NB4 (cell line): Measurements from ENCODE around the gene OR52A5.

Source experiments
- DNase-seq: peaks from one replicate; pipeline ENCODE4 v3.0.0; 2010; ENCODE audit warnings: low read depth
- H3K4me3 ChIP-seq: one replicate; pipeline ENCODE4 v1.5.1; 2011; ENCODE audit warnings: mild to moderate bottlenecking, low read depth, low read length, moderate library complexity
- MYC ChIP-seq: IDR thresholded peaks from 2 replicates; pipeline ENCODE4 v1.6.1; 2011; ENCODE audit warnings: low read depth, low read length
- POLR2A ChIP-seq: IDR thresholded peaks from 2 replicates; pipeline ENCODE4 v1.6.1; 2011; ENCODE audit warnings: mild to moderate bottlenecking; ENCODE audit not compliant: insufficient read length; ENCODE audit errors: extremely low read depth
- TF ChIP-seq, protein P1 (sequence below): IDR thresholded peaks from one replicate; pipeline ENCODE4 v1.5.1; 2012; ENCODE audit warnings: low read depth, low read length
- TF ChIP-seq, protein P2 (sequence below): IDR thresholded peaks from 2 replicates; pipeline ENCODE4 v1.6.1; 2011; ENCODE audit warnings: low read depth, low read length

OR52A5 gene

DNA sequence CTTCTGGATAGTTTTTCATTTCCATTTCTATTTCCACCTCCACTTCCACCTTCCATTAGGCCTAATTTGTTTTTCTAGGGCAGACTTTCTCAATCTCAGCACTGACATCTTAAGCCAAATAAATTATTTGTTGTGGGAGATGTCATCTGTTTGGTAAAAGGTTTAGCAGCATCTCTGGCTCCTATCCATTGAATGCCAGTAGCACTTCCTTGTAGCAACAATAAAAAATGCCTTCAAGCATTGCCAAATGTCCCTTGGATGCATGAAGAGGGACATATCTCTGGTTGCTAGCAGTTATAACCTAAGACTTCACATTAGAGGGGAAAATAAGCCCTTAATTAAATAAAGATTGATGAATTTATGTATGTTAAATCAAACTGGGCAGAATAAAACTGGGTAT lies 1.9 kb downstream of the OR52A5 start:
- DNase-seq = no peak
- H3K4me3 ChIP-seq = no peak overlapping the region
- TF ChIP-seq, protein P1, sequence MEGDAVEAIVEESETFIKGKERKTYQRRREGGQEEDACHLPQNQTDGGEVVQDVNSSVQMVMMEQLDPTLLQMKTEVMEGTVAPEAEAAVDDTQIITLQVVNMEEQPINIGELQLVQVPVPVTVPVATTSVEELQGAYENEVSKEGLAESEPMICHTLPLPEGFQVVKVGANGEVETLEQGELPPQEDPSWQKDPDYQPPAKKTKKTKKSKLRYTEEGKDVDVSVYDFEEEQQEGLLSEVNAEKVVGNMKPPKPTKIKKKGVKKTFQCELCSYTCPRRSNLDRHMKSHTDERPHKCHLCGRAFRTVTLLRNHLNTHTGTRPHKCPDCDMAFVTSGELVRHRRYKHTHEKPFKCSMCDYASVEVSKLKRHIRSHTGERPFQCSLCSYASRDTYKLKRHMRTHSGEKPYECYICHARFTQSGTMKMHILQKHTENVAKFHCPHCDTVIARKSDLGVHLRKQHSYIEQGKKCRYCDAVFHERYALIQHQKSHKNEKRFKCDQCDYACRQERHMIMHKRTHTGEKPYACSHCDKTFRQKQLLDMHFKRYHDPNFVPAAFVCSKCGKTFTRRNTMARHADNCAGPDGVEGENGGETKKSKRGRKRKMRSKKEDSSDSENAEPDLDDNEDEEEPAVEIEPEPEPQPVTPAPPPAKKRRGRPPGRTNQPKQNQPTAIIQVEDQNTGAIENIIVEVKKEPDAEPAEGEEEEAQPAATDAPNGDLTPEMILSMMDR = no peak
- no peak for TF ChIP-seq POLR2A
- TF ChIP-seq, protein P2, sequence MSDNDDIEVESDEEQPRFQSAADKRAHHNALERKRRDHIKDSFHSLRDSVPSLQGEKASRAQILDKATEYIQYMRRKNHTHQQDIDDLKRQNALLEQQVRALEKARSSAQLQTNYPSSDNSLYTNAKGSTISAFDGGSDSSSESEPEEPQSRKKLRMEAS = no peak
- TF ChIP-seq MYC = no peak

DNA sequence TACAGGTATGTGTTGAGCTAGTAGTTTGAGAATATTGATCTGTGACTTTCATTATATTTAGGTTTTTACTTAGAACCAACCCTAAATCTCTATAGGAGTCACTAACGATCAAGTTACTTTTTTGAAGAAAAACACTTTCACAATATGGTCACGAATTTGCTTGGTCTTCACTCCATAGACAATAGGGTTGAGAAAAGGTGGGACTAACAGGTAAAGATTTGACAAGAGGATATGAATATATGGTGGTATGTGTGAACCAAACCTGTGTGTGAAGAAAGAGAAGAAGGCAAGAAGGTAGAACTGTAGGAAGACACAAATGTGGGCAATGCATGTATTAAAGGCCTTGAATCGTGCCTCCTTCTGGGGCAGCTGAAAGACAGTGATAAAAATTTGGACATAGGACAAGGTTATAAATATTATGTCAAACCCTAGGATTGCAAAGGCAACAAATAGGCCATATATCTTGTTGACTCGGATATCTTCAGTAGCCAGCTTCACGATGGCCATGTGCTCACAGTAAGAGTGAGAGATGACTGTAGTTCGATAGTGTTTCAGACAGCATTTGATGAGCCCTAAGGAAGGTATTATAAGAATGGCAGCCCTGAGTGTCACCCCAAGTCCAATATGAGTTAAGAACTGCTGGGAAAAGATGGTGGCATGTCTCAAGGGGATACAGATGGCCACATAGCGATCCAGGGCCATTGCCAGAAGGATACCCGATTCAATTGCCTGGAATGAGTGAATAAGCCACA lies 6.4 kb downstream of the OR52A5 start:
- TF ChIP-seq, protein P2 = no peak
- TF ChIP-seq POLR2A = no peak
- no peak for TF ChIP-seq MYC
- TF ChIP-seq, protein P1 = no peak
- no peak overlapping the region for H3K4me3 ChIP-seq
- DNase-seq = no peak

DNA sequence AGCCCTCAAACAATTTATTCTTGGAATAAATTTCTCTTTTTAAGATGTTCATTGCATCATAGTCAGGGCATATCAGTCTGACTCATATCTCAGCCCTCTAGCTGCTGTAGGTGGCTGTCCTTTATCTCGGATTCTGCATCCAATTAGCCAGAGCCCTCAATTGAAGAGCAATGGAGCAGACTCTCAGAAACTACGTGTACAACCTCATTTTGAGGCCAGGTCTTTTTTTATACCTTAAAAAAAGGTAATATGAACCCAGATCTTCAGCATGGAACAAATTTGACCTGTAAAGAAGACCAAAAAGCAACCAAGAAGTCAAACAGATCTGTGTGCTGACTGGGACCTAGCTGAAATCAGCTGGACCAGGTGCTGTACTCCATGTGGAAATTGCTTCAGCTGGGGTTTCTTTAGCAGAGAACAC lies 8.7 kb downstream of the OR52A5 start:
- no peak for DNase-seq
- no peak overlapping the region for H3K4me3 ChIP-seq
- TF ChIP-seq, protein P2 = no peak
- no peak for TF ChIP-seq POLR2A
- TF ChIP-seq, protein P1 = no peak

DNA sequence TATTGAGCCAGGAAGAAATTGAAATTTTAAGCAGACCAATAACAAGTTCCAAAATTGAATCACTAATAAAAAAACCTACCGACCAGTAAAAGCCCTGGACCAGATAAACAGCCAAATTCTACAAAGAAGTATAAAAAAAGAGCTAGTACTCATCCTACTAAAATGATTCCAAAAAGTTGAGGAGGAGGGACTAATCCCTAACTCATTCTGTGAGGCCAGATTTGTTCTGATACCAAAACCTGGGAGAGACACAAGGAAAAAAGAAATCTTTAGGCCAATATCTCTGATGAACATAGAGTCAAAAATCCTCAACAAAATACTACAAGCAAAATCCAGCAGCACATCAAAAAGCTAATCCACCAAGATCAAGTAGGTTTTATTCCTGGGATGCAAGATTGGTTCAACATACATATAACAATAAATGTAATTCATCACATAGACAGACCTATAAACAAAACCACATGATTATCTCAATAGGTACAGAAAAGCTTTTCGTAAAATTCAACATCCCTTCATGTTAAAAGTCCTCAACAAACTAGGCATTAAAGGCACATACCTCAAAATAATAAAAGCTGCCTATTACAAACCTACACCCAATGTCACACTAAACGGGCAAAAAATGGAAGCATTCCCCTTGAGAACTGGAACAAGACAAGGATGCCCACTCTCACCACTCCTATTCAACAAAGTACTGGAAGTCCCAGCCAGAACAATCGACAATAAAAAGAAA lies 13.1 kb downstream of the OR52A5 start:
- no peak overlapping the region for H3K4me3 ChIP-seq
- TF ChIP-seq MYC = no peak
- TF ChIP-seq, protein P2 = no peak
- TF ChIP-seq, protein P1 = no peak
- no peak for TF ChIP-seq POLR2A
- DNase-seq = no peak

DNA sequence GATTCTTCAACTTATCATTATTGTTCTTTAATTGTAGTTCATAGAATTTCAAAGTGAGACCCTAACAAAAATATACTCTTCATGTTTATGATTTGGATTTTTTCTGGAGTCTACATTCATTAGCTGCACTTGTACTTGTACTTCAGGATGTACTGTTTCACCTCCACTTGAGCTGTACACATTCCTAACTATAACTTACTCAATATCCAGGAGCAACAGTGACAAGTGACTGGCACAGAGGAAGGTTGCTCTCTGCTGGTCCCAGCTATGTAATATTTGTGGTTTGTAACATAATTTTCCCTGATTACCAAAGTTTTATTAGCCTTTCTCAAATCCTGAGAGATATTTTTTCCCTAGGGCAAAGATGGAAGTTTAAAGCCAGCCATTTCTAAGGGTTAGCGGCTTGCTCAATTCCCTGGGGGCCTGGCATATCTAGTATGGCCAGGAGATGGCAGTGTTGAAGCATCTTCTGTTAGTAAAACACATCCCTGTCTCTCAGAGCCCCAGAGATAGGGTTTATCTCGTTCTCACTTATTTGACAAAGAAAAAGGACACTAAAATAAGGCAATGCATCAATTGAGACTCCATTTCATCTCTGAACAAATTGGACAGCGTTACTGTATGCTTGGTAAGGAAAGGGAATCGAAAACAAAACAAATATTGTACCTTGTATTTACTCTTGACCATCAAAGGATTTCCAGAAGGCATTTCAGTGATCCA lies 14.2 kb downstream of the OR52A5 start:
- no peak for TF ChIP-seq MYC
- TF ChIP-seq, protein P1 = peak; percentile 75
- peak; percentile 75 for DNase-seq
- H3K4me3 ChIP-seq = no peak overlapping the region
